ENCODE data around the gene ZWILCH. TPM values are rescaled to one million over a fixed set of nuclear protein-coding genes. Genes with fewer than 3 reads are reported as not detected.

ZWILCH gene
- total and polyA plus RNA-seq, 9 of the 15 experiments (the other 6 are each of a cell fraction or from before 2014, with no cell fraction given), result 32.8 to 94.2 (median 52.1) TPM

- ChIA-PET POLR2A (interaction anchor here (0.6 to 3.5 kb wide), 8 partner anchors 12 to 110 kb away, joined by 3 to 14 read pairs (median 4); partner anchors contain the start of genes SNAPC5 and ZWILCH), CTCF (ENCODE audit: low intra/inter-chr PET ratio) (no interaction called here)
- Histone ChIP-seq H3K36me3 (ENCODE audit: control insufficient read depth, insufficient read depth, low read length) (peaks cover 16% of the 10 kb centered on the region; the same call in 2 of the 3 replicates), H3K79me2 (ENCODE audit: control insufficient read depth, insufficient read depth, low read length) (no peaks in the 10 kb centered on the region), H2AFZ (ENCODE audit: low read depth, low read length) (no peak overlapping the region), H3K4me2 (ENCODE audit: insufficient read depth, low read length) (no peak overlapping the region), H3K4me3 (no peak overlapping the region), H3K27ac (ENCODE audit: extremely low read depth, low read depth, low read length) (no peak overlapping the region), H3K4me1 (replicated peaks in 1 of 2; ENCODE audit: control insufficient read depth in 2 of 2, insufficient read depth in 2 of 2, low read length in 2 of 2) (no peaks in the 10 kb centered on the region), H3K9ac (ENCODE audit: insufficient read depth in 1 of 2, low read depth in 2 of 2, low read length in 2 of 2) (no peak overlapping the region), H4K20me1 (replicated peaks; ENCODE audit: control insufficient read depth, insufficient read depth, low read length) (no peaks in the 10 kb centered on the region; the same call in 1 of the 2 replicates), H3K27me3 (ENCODE audit: control insufficient read depth in 2 of 2, insufficient read depth in 2 of 2, low read length in 2 of 2) (no peaks in the 10 kb centered on the region), H3K9me3 (replicated peaks; ENCODE audit: control insufficient read depth, insufficient read depth, low read depth, low read length) (no peaks in the 10 kb centered on the region), H3K9me1 (ENCODE audit: control insufficient read depth, insufficient read depth, low read length) (no peaks in the 10 kb centered on the region)
- intact Hi-C loops (cut with micrococcal nuclease) (no loop called here), in situ Hi-C loops (cut with MboI) (no loop called here)
- BruUV-seq (replicated peaks), result no TSS peak
- WGBS (ENCODE audit: insufficient coverage, low coverage, missing lambda C conversion rate), result 66% methylated on average over 8 of the region's 8 CpGs
- FAIRE-seq, result no peak
- no peak for ATAC-seq
- DNase-seq (ENCODE audit: extremely low read depth in 1 of 4, low spot score in 3 of 4), result no peak
- no peak for TF ChIP-seq ZNF133 (CRISPR knock-in tag; IDR thresholded peaks at IDR 0.05)
- no peak for TF ChIP-seq FOSL1 (tag; conservative IDR thresholded peaks at IDR 0.05)
- TF ChIP-seq CBX5 (IDR thresholded peaks at IDR 0.05; ENCODE audit: borderline replicate concordance, low read depth), result no peak
- no peak for TF ChIP-seq ZBTB33 (CRISPR knock-in tag; IDR thresholded peaks at IDR 0.05)
- no peak for TF ChIP-seq SIN3B (IDR thresholded peaks at IDR 0.05; ENCODE audit: low read depth)
- TF ChIP-seq IRF9 (tag; IDR thresholded peaks at IDR 0.05), result no peak
- no peak for TF ChIP-seq IFI16 (CRISPR knock-in tag; IDR thresholded peaks at IDR 0.05)
- no peak for TF ChIP-seq CBX2 (IDR thresholded peaks at IDR 0.05; ENCODE audit: insufficient read depth, low read length, poor library complexity, severe bottlenecking)
- no peak for TF ChIP-seq MIER1 (IDR thresholded peaks at IDR 0.05; ENCODE audit: low read depth)
- no peak for TF ChIP-seq IRF1 (CRISPR knock-in tag; IDR thresholded peaks at IDR 0.05; ENCODE audit: borderline replicate concordance)
- TF ChIP-seq, protein P1, sequence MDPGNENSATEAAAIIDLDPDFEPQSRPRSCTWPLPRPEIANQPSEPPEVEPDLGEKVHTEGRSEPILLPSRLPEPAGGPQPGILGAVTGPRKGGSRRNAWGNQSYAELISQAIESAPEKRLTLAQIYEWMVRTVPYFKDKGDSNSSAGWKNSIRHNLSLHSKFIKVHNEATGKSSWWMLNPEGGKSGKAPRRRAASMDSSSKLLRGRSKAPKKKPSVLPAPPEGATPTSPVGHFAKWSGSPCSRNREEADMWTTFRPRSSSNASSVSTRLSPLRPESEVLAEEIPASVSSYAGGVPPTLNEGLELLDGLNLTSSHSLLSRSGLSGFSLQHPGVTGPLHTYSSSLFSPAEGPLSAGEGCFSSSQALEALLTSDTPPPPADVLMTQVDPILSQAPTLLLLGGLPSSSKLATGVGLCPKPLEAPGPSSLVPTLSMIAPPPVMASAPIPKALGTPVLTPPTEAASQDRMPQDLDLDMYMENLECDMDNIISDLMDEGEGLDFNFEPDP (CRISPR knock-in tag; IDR thresholded peaks at IDR 0.05), result no peak
Measured at GRCh38 chr15:66472176-66472999, 32.7 kb upstream of the ZWILCH start.
